ENCODE data around the gene S100A2.

The S100A2 gene

GRCh38 chr1:153567621-153568366 lies 2.1 kb upstream of the S100A2 start:
- Histone ChIP-seq H3K27me3 (ENCODE audit: insufficient read depth, low read length, poor library complexity, severe bottlenecking) (no peaks in the 10 kb centered on the region), H3K36me3 (ENCODE audit: insufficient read depth, low read length) (no peaks in the 10 kb centered on the region), H2AFZ (ENCODE audit: low read length) (peak overlapping the region; percentile 89), H3K4me1 (ENCODE audit: insufficient read depth, low read length, poor library complexity, severe bottlenecking) (peaks cover 35% of the 10 kb centered on the region), H4K20me1 (ENCODE audit: insufficient read depth, low read length, poor library complexity, severe bottlenecking) (no peaks in the 10 kb centered on the region), H3K79me2 (ENCODE audit: insufficient read depth, low read length) (no peaks in the 10 kb centered on the region), H3K4me3 (ENCODE audit: low read length, poor library complexity, severe bottlenecking) (no peak overlapping the region), H3K4me2 (ENCODE audit: low read depth, low read length, poor library complexity, severe bottlenecking) (peak overlapping the region; percentile 60), H3K9me3 (ENCODE audit: insufficient read depth, low read depth, low read length) (no peaks in the 10 kb centered on the region), H3F3A (ENCODE audit: low read depth) (no peaks in the 10 kb centered on the region), H3K9me2 (replicated peaks; ENCODE audit: low read depth, low read length) (no peaks in the 10 kb centered on the region), H3K9ac (ENCODE audit: low read depth, low read length, poor library complexity, severe bottlenecking) (peak overlapping the region; percentile 42)
- no peak for TF ChIP-seq EZH2phosphoT487 (IDR thresholded peaks at IDR 0.05; ENCODE audit: borderline replicate concordance)

GRCh38 chr1:153566414-153567371 lies 1.0 kb upstream of the S100A2 start:
- Histone ChIP-seq H4K20me1 (ENCODE audit: insufficient read depth, low read length, poor library complexity, severe bottlenecking) (no peaks in the 10 kb centered on the region), H3K79me2 (ENCODE audit: insufficient read depth, low read length) (no peaks in the 10 kb centered on the region), H3K4me1 (ENCODE audit: insufficient read depth, low read length, poor library complexity, severe bottlenecking) (peaks cover 32% of the 10 kb centered on the region), H3K9ac (ENCODE audit: low read depth, low read length, poor library complexity, severe bottlenecking) (peak overlapping the region; percentile 77), H3F3A (ENCODE audit: low read depth) (no peaks in the 10 kb centered on the region), H3K9me2 (replicated peaks; ENCODE audit: low read depth, low read length) (no peaks in the 10 kb centered on the region), H2AFZ (ENCODE audit: low read length) (no peak overlapping the region), H3K4me3 (ENCODE audit: low read length, poor library complexity, severe bottlenecking) (peak overlapping the region; percentile 26), H3K36me3 (ENCODE audit: insufficient read depth, low read length) (no peaks in the 10 kb centered on the region), H3K27me3 (ENCODE audit: insufficient read depth, low read length, poor library complexity, severe bottlenecking) (no peaks in the 10 kb centered on the region), H3K4me2 (ENCODE audit: low read depth, low read length, poor library complexity, severe bottlenecking) (peak overlapping the region; percentile 51), H3K9me3 (ENCODE audit: insufficient read depth, low read depth, low read length) (no peaks in the 10 kb centered on the region)
- TF ChIP-seq EZH2phosphoT487 (IDR thresholded peaks at IDR 0.05; ENCODE audit: borderline replicate concordance) (no peak), CTCF (conservative IDR thresholded peaks at IDR 0.05; ENCODE audit: low read length) (no peak)

GRCh38 chr1:153563991-153564390 lies 1.7 kb downstream of the S100A2 start:
- no peak overlapping the region for H3K9ac ChIP-seq (ENCODE audit: low read depth, low read length, poor library complexity, severe bottlenecking)
- no peaks in the 10 kb centered on the region for H3K9me2 ChIP-seq (replicated peaks; ENCODE audit: low read depth, low read length)
- no peak overlapping the region for H3K4me2 ChIP-seq (ENCODE audit: low read depth, low read length, poor library complexity, severe bottlenecking)
- H4K20me1 ChIP-seq (ENCODE audit: insufficient read depth, low read length, poor library complexity, severe bottlenecking): no peaks in the 10 kb centered on the region
- no peak overlapping the region for H2AFZ ChIP-seq (ENCODE audit: low read length)
- H3K79me2 ChIP-seq (ENCODE audit: insufficient read depth, low read length): no peaks in the 10 kb centered on the region
- H3K4me1 ChIP-seq (ENCODE audit: insufficient read depth, low read length, poor library complexity, severe bottlenecking): peaks cover 32% of the 10 kb centered on the region
- no peaks in the 10 kb centered on the region for H3F3A ChIP-seq (ENCODE audit: low read depth)
- no peaks in the 10 kb centered on the region for H3K9me3 ChIP-seq (ENCODE audit: insufficient read depth, low read depth, low read length)
- TF ChIP-seq CTCF (conservative IDR thresholded peaks at IDR 0.05; ENCODE audit: low read length): no peak
- no peak for TF ChIP-seq EZH2phosphoT487 (IDR thresholded peaks at IDR 0.05; ENCODE audit: borderline replicate concordance)
- no peak overlapping the region for H3K4me3 ChIP-seq (ENCODE audit: low read length, poor library complexity, severe bottlenecking)
- no peaks in the 10 kb centered on the region for H3K27me3 ChIP-seq (ENCODE audit: insufficient read depth, low read length, poor library complexity, severe bottlenecking)
- H3K36me3 ChIP-seq (ENCODE audit: insufficient read depth, low read length): no peaks in the 10 kb centered on the region
